ENCODE results near the gene TNNI3K. TPM values are rescaled to one million over a fixed set of nuclear protein-coding genes. Genes with fewer than 3 reads are reported as not detected.

Gene TNNI3K
- total RNA-seq, 2 donors from 2014 or later = 11.5 TPM; not detected in 1

DNA sequence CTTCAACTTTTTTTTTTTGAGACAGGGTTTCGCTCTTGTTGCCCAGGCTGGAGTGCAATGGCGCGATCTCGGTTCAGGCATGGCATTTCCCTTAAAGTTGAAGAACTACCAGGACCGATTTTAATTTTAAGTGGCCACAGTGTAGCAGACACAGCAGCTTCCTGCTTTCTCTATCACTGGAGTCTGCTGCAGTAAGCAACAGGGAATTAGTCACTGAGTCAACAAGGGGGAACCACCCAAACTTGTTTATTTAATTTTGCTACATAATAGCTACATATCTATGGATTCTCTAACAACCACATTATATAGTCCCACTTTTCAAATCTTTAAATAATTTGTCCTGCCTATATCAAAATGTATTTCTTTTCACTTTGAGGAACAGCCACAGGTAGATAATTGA is 12.5 kb upstream of the TNNI3K start:
- Histone ChIP-seq H3K4me3 (no peak overlapping the region), H3K9me3 (peaks cover 0 to 6% (median 0%) of the 10 kb centered on the region in 3 donors), H3K27me3 (no peaks in the 10 kb centered on the region), H3K27ac (no peak overlapping the region), H3K36me3 (replicated peaks in 1 of 2; ENCODE audit: insufficient read depth in 1 of 2, low read depth in 2 of 2) (no peaks in the 10 kb centered on the region), H3K4me1 (no peaks in the 10 kb centered on the region)
- DNase-seq (no peak), ATAC-seq (no peak)
- no peak for TF ChIP-seq CTCF (IDR thresholded peaks at IDR 0.05)
- TF ChIP-seq POLR2A (IDR thresholded peaks at IDR 0.05) = no peak
- 87 to 95% methylated on average over 5 of the region's 5 CpGs for WGBS, 2 donors
- intact Hi-C loops (cut with DNase I) = no loop called here

DNA sequence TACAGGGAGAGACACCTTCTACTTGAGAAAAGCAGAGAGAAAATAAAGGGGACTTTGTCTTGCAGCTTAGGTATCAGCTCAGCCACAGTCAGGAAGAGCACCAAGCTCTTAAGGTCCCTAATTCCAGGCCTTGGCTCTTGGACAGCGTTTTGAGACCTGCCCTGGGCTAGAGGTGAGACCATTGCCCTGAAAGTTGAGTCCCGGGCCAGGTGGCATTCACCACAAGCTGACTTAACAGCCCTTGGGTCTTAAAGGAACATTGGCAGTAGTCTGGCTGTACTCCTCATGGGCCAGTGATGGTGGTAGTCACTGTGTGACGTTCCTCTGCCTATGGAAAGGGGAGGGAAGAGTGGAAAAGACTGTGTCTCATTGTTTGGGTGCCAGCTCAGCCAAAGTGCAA is 11.7 kb upstream of the TNNI3K start:
- Histone ChIP-seq H3K9me3 (peaks cover 0 to 9% (median 0%) of the 10 kb centered on the region in 3 donors), H3K27ac (no peak overlapping the region), H3K4me1 (no peaks in the 10 kb centered on the region), H3K27me3 (no peaks in the 10 kb centered on the region), H3K4me3 (no peak overlapping the region), H3K36me3 (replicated peaks in 1 of 2; ENCODE audit: insufficient read depth in 1 of 2, low read depth in 2 of 2) (no peaks in the 10 kb centered on the region)
- DNase-seq = no peak
- ATAC-seq = no peak
- intact Hi-C loops (cut with DNase I) = no loop called here
- no peak for TF ChIP-seq POLR2A (IDR thresholded peaks at IDR 0.05)
- no peak for TF ChIP-seq CTCF (IDR thresholded peaks at IDR 0.05)
- 60 to 79% methylated on average over 3 of the region's 3 CpGs for WGBS, 2 donors

GRCh38 chr1:74236440-74236839 is 1.3 kb downstream of the TNNI3K start:
- no peaks in the 10 kb centered on the region for H3K27me3 ChIP-seq
- no peak overlapping the region for H3K27ac ChIP-seq
- H3K4me1 ChIP-seq = no peaks in the 10 kb centered on the region
- DNase-seq (no peak), ATAC-seq (no peak)
- TF ChIP-seq CTCF (IDR thresholded peaks at IDR 0.05) (no peak), POLR2A (IDR thresholded peaks at IDR 0.05) (no peak)
- intact Hi-C loops (cut with DNase I) = no loop called here
- WGBS, 2 donors = 86 to 94% methylated on average over 3 of the region's 3 CpGs
- H3K36me3 ChIP-seq (replicated peaks in 1 of 2; ENCODE audit: insufficient read depth in 1 of 2, low read depth in 2 of 2) = no peaks in the 10 kb centered on the region
- no peaks in the 10 kb centered on the region for H3K9me3 ChIP-seq
- H3K4me3 ChIP-seq = no peak overlapping the region

GRCh38 chr1:74237035-74237434 is 1.8 kb downstream of the TNNI3K start:
- WGBS, 2 donors = 41 to 45% methylated on average over 1 of the region's 1 CpG
- H3K27ac ChIP-seq = no peak overlapping the region
- H3K4me1 ChIP-seq = no peaks in the 10 kb centered on the region
- H3K4me3 ChIP-seq = no peak overlapping the region
- DNase-seq (no peak), ATAC-seq (no peak)
- no peaks in the 10 kb centered on the region for H3K27me3 ChIP-seq
- intact Hi-C loops (cut with DNase I) = no loop called here
- no peaks in the 10 kb centered on the region for H3K36me3 ChIP-seq (replicated peaks in 1 of 2; ENCODE audit: insufficient read depth in 1 of 2, low read depth in 2 of 2)
- no peaks in the 10 kb centered on the region for H3K9me3 ChIP-seq
- TF ChIP-seq CTCF (IDR thresholded peaks at IDR 0.05) (no peak), POLR2A (IDR thresholded peaks at IDR 0.05) (no peak)

GRCh38 chr1:74237787-74238186 is 2.6 kb downstream of the TNNI3K start:
- DNase-seq = no peak
- intact Hi-C loops (cut with DNase I) = no loop called here
- Histone ChIP-seq H3K27me3 (no peaks in the 10 kb centered on the region), H3K36me3 (replicated peaks in 1 of 2; ENCODE audit: insufficient read depth in 1 of 2, low read depth in 2 of 2) (no peaks in the 10 kb centered on the region), H3K4me3 (no peak overlapping the region), H3K27ac (no peak overlapping the region), H3K4me1 (no peaks in the 10 kb centered on the region), H3K9me3 (no peaks in the 10 kb centered on the region)
- TF ChIP-seq CTCF (IDR thresholded peaks at IDR 0.05) (no peak), POLR2A (IDR thresholded peaks at IDR 0.05) (no peak)
- 77 to 79% methylated on average over 4 of the region's 4 CpGs for WGBS, 2 donors
- ATAC-seq = no peak
